MV-4-11 (cell line): ENCODE data around the gene ZDHHC21.
A peak's percentile ranks its signal among the peaks of the same experiment; 100 is the strongest.
"Not testable (repeated sequence)": the region's sequence is repeated elsewhere in the genome, so short reads cannot be mapped to it uniquely, and the experiment has no call there.

Source experiments
- DNase-seq: peaks from one replicate; lab custom pipeline; 2025; lab: John Stamatoyannopoulos, UW

Gene ZDHHC21

GRCh38 chr9:14682616-14683015, 10.6 kb downstream of the ZDHHC21 start:
- not testable (repeated sequence) for DNase-seq

GRCh38 chr9:14678776-14679175, 14.5 kb downstream of the ZDHHC21 start:
- no peak for DNase-seq

GRCh38 chr9:14677872-14678271, 15.4 kb downstream of the ZDHHC21 start:
- no peak for DNase-seq

- no peak for DNase-seq
These were observed 15.8 kb downstream of the ZDHHC21 start for GRCh38 chr9:14677396-14677795.

- no peak for DNase-seq
These were observed 18.6 kb downstream of the ZDHHC21 start for GRCh38 chr9:14674630-14675029.

- no peak for DNase-seq
These were observed 21.9 kb downstream of the ZDHHC21 start for GRCh38 chr9:14671377-14671776.

GRCh38 chr9:14670718-14671117, 22.5 kb downstream of the ZDHHC21 start:
- DNase-seq: no peak

GRCh38 chr9:14664022-14664421, 29.2 kb downstream of the ZDHHC21 start:
- not testable (repeated sequence) for DNase-seq

GRCh38 chr9:14662060-14662453, 31.2 kb downstream of the ZDHHC21 start:
- no peak for DNase-seq

GRCh38 chr9:14661421-14662059, 31.7 kb downstream of the ZDHHC21 start:
- DNase-seq: peak; percentile 10

- DNase-seq: no peak
These were observed 32.5 kb downstream of the ZDHHC21 start for GRCh38 chr9:14660721-14661120.

GRCh38 chr9:14654932-14655331, 38.3 kb downstream of the ZDHHC21 start:
- no peak for DNase-seq

- DNase-seq: no peak
These were observed 39.7 kb downstream of the ZDHHC21 start for GRCh38 chr9:14653511-14653910.

- DNase-seq: no peak
These were observed 40.4 kb downstream of the ZDHHC21 start for GRCh38 chr9:14652729-14653377.

- no peak for DNase-seq
These were observed 42.6 kb downstream of the ZDHHC21 start for GRCh38 chr9:14650596-14650995.

GRCh38 chr9:14645648-14646047, 47.6 kb downstream of the ZDHHC21 start:
- no peak for DNase-seq

- no peak for DNase-seq
These were observed 52.3 kb downstream of the ZDHHC21 start for GRCh38 chr9:14640967-14641366.

GRCh38 chr9:14640294-14640693, 52.9 kb downstream of the ZDHHC21 start:
- no peak for DNase-seq

- DNase-seq: no peak
These were observed 59.2 kb downstream of the ZDHHC21 start for GRCh38 chr9:14633906-14634565.

- DNase-seq: no peak
These were observed 60.1 kb downstream of the ZDHHC21 start for GRCh38 chr9:14633148-14633547.

GRCh38 chr9:14627513-14627912, 65.7 kb downstream of the ZDHHC21 start:
- no peak for DNase-seq

GRCh38 chr9:14618836-14619420, 74.3 kb downstream of the ZDHHC21 start:
- no peak for DNase-seq
